LNCAP (cell line): ENCODE results near the gene SDR42E2.

Experiments
- TF ChIP-seq, protein P1 (sequence below): fragments of 450-650 bp; IDR thresholded peaks from 2 replicates; pipeline ENCODE4 v1.5.1; 2017; ENCODE audit warnings: mild to moderate bottlenecking

SDR42E2 gene

DNA sequence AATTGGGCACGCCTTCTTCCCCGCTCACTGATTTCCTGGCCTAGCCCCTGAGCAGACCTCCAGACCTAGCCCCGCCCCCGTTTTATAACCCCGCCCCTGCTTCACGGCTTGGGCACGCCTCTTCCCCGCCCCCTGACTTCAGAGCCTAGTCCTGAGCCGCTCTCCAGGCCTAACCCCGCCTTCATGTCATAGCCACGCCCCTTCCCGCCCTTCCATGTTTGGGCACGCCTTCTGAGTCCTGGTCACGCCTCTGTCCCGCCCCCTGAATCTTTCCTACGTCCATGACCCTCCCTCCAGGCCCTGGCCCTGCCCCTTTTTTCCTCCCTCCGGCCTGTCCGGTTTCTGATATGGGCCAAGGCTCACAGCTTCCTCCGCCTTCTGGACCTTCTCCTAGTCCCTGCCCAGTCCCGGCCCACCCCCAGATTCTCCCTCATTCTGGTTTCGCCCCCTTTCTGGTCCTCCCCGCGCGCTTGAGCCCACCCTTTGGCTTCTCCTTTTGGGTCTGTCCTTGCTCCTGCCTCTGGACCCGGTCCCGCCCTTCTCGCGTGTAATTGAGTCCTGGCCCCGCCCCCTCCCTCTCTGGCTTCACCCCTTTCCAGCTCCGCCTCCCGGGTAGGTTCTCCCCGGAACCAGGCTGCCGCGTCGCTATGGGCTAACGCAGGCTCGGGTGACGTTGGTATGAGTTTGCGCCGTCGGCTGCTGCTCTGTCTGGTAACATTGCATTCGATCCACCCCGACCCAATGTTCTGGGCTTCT lies 28.6 kb downstream of the SDR42E2 start:
- TF ChIP-seq, protein P1, sequence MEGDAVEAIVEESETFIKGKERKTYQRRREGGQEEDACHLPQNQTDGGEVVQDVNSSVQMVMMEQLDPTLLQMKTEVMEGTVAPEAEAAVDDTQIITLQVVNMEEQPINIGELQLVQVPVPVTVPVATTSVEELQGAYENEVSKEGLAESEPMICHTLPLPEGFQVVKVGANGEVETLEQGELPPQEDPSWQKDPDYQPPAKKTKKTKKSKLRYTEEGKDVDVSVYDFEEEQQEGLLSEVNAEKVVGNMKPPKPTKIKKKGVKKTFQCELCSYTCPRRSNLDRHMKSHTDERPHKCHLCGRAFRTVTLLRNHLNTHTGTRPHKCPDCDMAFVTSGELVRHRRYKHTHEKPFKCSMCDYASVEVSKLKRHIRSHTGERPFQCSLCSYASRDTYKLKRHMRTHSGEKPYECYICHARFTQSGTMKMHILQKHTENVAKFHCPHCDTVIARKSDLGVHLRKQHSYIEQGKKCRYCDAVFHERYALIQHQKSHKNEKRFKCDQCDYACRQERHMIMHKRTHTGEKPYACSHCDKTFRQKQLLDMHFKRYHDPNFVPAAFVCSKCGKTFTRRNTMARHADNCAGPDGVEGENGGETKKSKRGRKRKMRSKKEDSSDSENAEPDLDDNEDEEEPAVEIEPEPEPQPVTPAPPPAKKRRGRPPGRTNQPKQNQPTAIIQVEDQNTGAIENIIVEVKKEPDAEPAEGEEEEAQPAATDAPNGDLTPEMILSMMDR, result no peak

DNA sequence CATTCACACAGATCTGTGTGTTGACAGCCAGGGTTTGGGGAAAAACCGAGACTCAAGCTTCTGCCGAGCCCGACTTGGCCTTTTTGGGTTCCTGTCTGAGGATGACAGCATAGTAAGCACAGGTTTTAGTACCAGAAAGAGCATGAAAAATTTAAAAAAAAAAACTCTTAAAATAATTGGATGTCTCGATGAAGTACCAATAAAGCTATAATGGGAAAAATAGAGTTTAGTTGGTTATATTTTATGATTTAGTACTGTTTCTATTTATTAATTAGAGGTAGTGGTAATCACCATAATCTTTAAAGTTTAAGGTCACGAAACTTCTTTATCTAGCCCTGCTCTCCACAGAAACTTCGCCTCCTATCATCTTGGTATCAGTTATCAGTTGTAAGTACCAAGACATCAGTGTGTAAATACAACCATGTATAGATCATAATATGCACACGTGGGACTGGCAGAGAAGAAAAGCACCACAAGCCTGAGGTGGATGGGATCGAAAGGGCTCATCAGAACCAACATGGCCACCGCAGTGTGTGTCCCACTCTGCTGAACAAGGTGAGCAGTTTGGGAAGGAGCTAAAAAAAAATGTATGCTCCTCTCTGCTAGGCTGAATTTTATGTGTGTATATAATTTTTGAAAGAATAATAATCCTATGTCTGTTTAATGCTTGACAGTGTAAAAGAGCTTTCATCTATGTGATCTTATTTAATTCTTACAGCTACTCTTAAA lies 29.4 kb downstream of the SDR42E2 start:
- TF ChIP-seq, protein P1, result no peak

DNA sequence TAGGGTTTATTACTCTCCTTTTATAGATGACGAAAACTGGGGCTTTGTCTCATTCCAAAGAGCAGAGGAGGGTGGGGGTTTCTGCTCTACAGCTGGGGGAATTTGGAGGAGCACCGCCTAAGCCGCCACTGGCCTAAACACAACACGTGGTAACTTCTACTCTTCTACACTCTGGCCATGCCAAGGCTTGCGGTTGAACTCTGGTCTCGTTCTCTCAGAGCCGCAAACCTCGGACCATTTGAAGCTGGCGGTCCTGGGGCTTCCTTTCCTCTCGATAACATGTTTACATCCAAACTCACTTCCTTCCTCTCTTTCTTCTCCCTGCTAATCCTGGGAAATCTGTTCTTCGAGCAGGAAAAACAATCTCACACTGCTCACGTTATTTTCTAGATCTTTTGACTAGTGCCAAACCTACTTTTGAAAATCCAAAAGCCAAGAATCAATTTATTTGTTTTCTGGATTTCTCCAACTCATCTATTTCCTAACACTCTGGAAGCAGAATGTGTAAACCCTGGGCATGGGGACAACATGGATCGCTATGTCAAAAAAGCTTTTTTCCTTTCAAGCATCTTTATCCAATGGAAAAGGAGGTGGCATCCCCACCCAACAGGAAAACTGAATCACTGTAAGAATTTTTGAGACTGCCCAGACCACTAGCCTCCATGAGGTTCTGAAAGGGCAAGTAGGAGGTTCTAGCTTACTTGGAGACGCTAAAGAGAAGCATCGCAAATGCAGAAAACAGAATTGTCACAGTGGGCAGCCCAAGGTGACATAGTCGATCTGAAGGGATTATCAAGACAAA lies 30.2 kb downstream of the SDR42E2 start:
- TF ChIP-seq, protein P1, result no peak

DNA sequence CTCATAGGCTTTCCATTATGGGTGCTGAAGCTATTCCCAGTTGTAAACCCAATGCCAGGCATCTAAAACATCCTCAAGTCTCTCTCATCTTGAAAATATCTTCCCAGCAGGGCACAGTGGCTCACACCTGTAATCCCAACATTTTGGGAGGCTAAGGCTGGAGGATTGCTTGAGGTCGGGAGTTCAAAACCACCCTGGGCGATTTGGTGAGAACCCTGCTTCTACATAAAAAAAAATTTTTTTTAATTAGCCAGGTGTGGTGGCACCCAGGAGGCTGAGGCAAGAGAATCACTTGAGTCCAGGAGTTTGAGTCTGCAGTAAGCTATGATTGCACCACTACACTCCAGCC lies 30.7 kb downstream of the SDR42E2 start:
- TF ChIP-seq, protein P1, result no peak

DNA sequence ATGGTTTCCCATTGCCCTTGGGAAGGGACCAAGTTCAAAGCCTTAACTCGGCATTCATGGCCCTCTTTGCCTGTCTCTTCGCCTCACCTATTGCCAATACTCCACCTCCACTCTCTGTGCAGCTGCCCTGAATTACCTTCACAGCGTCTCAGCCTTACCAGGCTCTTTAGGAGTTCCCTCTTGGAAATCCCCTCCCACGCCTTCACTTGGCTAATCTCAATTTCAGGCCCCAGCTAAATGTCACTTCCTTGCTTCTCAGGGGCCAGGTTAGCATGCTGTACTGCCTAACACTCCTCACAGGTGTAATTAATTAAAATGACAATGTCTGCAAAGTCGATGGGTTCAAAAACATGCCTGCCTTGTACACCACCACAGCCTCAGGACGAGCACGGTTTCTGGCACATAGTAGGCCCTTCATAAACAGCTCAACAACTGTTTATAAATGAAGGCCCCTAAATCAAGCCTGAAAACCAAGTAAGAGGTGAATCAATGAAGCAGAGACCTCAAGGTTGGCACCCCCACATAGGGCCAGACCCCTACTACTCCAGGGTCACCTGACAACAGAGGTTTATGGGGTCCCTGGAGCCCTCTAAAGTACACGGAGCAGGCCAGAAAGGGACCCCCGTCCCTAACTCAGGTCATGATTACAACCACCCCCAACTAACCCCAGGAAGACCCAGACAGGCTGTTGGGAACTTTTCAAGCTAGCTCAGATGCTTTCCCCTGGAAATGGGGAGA lies 32.6 kb downstream of the SDR42E2 start:
- TF ChIP-seq, protein P1, result no peak

DNA sequence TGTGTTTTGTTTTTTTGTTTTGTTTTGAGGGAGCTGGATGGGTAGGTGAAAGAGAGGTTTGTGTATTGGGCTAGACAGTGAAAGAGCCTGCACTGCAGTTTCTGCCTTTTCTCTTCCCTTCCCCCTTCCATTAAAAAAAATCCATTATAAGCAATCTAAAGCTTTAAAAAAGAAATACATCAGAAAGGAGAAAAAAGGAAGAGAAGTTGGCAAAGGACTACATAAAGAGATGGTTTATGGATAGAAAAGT lies 33.1 kb downstream of the SDR42E2 start:
- TF ChIP-seq, protein P1, result no peak
